EH (cell line): ENCODE data around the gene LUC7L2.
A peak's percentile ranks its signal among the peaks of the same experiment; 100 is the strongest.
"Not testable (repeated sequence)": the region's sequence is repeated elsewhere in the genome, so short reads cannot be mapped to it uniquely, and the experiment has no call there.

Experiments
- DNase-seq: peaks from one replicate; pipeline ENCODE4 v3.0.0-alpha.2; 2015; ENCODE audit warnings: low read depth

The LUC7L2 gene

GRCh38 chr7:139397192-139397591, 37.5 kb downstream of the LUC7L2 start:
- no peak for DNase-seq

GRCh38 chr7:139403601-139404000, 43.9 kb downstream of the LUC7L2 start:
- DNase-seq: no peak

GRCh38 chr7:139407555-139407954, 47.9 kb downstream of the LUC7L2 start:
- no peak for DNase-seq

- DNase-seq: not testable (repeated sequence)
These were observed 55.2 kb downstream of the LUC7L2 start for GRCh38 chr7:139414743-139415402.

- no peak for DNase-seq
These were observed 56.7 kb downstream of the LUC7L2 start for GRCh38 chr7:139416405-139416804.

- no peak for DNase-seq
These were observed 57.8 kb downstream of the LUC7L2 start for GRCh38 chr7:139417478-139417877.

GRCh38 chr7:139421123-139421522, 61.4 kb downstream of the LUC7L2 start:
- no peak for DNase-seq

- DNase-seq: no peak
These were observed 62.4 kb downstream of the LUC7L2 start for GRCh38 chr7:139422126-139422525.

- DNase-seq: no peak
These were observed 63.4 kb downstream of the LUC7L2 start for GRCh38 chr7:139423091-139423490.

- no peak for DNase-seq
These were observed 64.3 kb downstream of the LUC7L2 start for GRCh38 chr7:139424004-139424403.

- DNase-seq: not testable (repeated sequence)
These were observed 66.0 kb downstream of the LUC7L2 start for GRCh38 chr7:139425701-139426100.

GRCh38 chr7:139426258-139427028, 66.7 kb downstream of the LUC7L2 start:
- DNase-seq: peak; percentile 14

GRCh38 chr7:139427029-139427420, 67.3 kb downstream of the LUC7L2 start:
- DNase-seq: no peak

GRCh38 chr7:139427788-139428187, 68.1 kb downstream of the LUC7L2 start:
- no peak for DNase-seq

GRCh38 chr7:139429735-139430134, 70.0 kb downstream of the LUC7L2 start:
- DNase-seq: not testable (repeated sequence)

GRCh38 chr7:139430443-139430842, 70.7 kb downstream of the LUC7L2 start:
- no peak for DNase-seq

GRCh38 chr7:139431010-139431409, 71.3 kb downstream of the LUC7L2 start:
- DNase-seq: no peak

GRCh38 chr7:139431459-139431858, 71.8 kb downstream of the LUC7L2 start:
- no peak for DNase-seq

- DNase-seq: no peak
These were observed 77.1 kb downstream of the LUC7L2 start for GRCh38 chr7:139436806-139437205.

GRCh38 chr7:139439375-139439774, 79.7 kb downstream of the LUC7L2 start:
- DNase-seq: no peak

GRCh38 chr7:139441961-139442360, 82.3 kb downstream of the LUC7L2 start:
- no peak for DNase-seq

GRCh38 chr7:139446051-139446890, 86.6 kb downstream of the LUC7L2 start:
- DNase-seq: no peak

- no peak for DNase-seq
These were observed 91.2 kb downstream of the LUC7L2 start for GRCh38 chr7:139450851-139451250.
